HUES48 (cell line): ENCODE measurements around the gene LONP2.
"Not testable (repeated sequence)": the region's sequence is repeated elsewhere in the genome, so short reads cannot be mapped to it uniquely, and the experiment has no call there.

Source experiments
- H3K27ac ChIP-seq: one replicate; pipeline ENCODE4 v1.7.0; 2013; ENCODE audit warnings: low read depth, low read length, inconsistent platforms
- H3K27me3 ChIP-seq: 2 replicates; pipeline ENCODE4 v1.6.1; 2013; ENCODE audit warnings: mild to moderate bottlenecking, low read length; ENCODE audit not compliant: control insufficient read depth, insufficient read depth
- H3K36me3 ChIP-seq: 2 replicates; pipeline ENCODE4 v1.6.1; 2013; ENCODE audit warnings: low read length; ENCODE audit not compliant: control insufficient read depth, insufficient read depth
- H3K4me1 ChIP-seq: 2 replicates; pipeline ENCODE4 v1.6.1; 2013; ENCODE audit warnings: mild to moderate bottlenecking, low read length; ENCODE audit not compliant: control insufficient read depth, insufficient read depth
- H3K4me3 ChIP-seq: 2 replicates; pipeline ENCODE4 v1.5.1; 2013; ENCODE audit warnings: mild to moderate bottlenecking, low read depth, low read length
- H3K9ac ChIP-seq: 2 replicates; pipeline ENCODE4 v1.6.1; 2013; ENCODE audit warnings: mild to moderate bottlenecking, low read depth, low read length, moderate library complexity
- H3K9me3 ChIP-seq: 2 replicates; pipeline ENCODE4 v1.6.1; 2013; ENCODE audit warnings: low read length; ENCODE audit not compliant: control insufficient read depth, insufficient read depth

Gene LONP2

DNA sequence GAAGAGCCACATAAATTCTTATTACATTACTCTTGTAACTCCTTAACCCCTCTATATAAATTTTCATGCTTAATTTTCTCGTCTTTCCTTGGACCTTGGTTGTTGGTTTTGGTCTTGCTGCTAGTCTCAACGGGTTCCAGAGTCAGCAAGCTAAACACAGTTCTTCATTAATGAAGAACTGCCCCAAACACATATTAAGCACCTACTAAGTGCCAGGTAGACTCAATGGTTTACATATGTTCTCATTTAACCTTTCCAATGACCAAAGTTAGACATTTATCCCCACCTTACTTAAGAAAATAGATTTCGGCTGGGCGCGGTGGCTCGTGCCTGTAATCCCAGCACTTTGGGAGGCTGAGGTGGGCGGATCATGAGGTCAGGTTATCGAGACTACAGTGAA, 126.1 kb downstream of the LONP2 start:
- H3K4me3 ChIP-seq = no peak overlapping the region
- no peaks in the 10 kb centered on the region for H3K9me3 ChIP-seq
- no peak overlapping the region for H3K27ac ChIP-seq
- no peaks in the 10 kb centered on the region for H3K27me3 ChIP-seq
- H3K36me3 ChIP-seq = no peaks in the 10 kb centered on the region
- H3K4me1 ChIP-seq = peaks cover 52% of the 10 kb centered on the region
- H3K9ac ChIP-seq = no peak overlapping the region

DNA sequence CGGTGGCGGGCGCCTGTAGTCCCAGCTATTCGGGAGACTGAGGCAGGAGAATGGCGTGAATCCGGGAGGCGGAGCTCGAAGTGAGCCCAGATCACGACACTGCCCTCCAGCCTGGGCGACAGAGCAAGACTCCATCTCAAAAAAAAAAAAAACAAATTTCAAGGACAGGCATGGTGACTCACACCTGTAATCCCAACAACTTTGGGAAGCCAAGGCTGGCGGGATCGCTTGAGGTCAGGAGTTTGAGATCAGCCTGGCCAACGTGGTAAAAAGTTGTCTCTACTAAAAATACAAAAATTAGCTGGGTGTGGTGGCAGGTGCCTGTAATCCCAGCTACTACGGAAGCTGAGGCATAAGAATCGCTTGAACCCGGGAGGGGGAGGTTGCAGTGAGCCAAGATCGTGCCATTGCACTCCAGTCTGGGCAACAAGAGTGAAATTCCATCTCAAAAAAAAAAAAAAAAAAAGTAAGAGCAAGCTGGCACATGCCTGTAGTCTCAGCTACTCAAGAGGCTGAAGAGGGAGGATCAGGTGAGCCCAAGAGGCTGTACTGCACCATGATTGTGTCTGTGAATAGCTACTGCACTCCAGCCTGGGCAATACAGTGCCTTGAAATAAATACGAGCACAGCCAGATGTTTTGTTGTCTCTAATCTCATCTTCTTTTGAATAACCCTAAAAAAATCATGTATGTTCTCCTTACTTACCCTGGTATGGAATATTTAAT, 126.7 kb downstream of the LONP2 start:
- H3K9ac ChIP-seq, H3K27ac ChIP-seq, H3K4me3 ChIP-seq, H3K27me3 ChIP-seq, H3K36me3 ChIP-seq, H3K9me3 ChIP-seq: not testable (repeated sequence)
- peaks cover 49% of the 10 kb centered on the region for H3K4me1 ChIP-seq

DNA sequence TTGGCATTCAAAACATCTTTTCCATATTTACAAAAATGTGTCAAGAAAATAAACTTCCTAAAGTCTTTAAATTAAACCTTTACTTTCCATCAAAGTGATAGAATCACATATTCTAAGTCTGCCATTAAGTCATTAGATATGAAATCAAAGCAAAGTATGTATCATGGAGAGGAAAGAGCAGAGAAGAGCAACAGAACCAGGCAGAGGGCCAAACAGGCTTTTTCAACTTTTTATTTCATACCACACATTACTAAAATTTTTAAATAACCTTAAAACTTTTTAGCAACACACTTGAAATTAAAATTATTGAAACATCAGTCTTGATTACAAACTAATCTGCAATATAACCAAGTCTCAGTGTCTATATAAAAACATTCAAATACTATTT, 127.3 kb downstream of the LONP2 start:
- Histone ChIP-seq H3K27me3 (no peaks in the 10 kb centered on the region), H3K27ac (no peak overlapping the region), H3K4me1 (peaks cover 49% of the 10 kb centered on the region), H3K4me3 (no peak overlapping the region), H3K9me3 (no peaks in the 10 kb centered on the region), H3K9ac (no peak overlapping the region), H3K36me3 (no peaks in the 10 kb centered on the region)

DNA sequence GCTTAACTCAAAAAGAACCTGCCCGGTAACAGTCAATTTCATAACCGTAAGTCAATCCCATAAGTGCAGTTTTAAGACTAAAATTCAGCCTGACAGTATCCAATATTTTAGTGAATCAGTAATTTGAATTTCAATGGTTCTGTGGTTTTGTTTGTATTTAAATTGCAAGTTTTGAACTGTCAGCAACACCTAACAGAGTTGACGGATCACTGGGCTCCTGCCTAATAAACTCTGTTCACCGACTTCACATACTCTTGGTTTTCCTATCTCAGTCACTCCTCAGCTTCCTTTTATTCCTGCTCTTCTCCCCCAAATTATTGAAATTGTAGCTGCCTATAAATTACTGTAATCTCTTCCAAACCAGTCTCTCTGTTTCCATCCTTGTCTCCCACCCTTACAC, 128.6 kb downstream of the LONP2 start:
- Histone ChIP-seq H3K27ac (no peak overlapping the region), H3K9me3 (no peaks in the 10 kb centered on the region), H3K4me1 (peaks cover 41% of the 10 kb centered on the region), H3K4me3 (no peak overlapping the region), H3K9ac (no peak overlapping the region), H3K36me3 (no peaks in the 10 kb centered on the region), H3K27me3 (no peaks in the 10 kb centered on the region)

DNA sequence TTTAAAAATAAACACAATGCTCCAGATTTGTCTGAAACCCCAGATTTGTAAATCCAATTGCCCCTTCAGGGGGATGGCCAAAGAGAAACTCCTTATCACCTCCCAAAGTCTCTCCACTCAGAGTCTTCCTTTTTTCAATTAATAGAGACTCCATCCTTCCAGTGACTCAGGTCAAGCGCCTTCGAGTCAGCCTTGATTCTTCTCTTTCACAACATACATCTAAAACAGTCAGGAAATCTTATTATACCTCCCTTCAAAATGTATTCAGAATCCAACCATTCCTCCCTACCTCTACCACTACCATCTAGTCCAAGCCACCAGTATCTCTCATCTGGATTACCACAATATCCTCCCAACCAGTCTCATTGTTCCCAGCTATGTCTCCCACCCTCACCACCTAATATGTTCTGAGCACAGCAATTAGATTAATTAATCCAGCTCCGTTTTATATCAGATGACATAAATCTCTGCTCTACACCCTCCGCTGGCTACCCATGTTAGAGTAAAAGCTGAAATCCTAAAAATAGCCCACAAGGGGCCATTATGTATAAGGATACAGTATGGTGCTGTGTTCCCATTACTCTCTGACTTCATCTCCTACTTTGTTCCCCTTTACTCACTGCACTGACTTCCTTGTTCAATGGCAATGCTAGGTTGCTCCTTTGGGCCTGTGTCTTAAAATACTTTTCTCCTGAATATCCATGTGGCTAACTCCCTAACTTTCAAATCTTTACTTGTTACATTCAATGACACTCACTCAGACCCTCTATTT, 129.3 kb downstream of the LONP2 start:
- H3K9ac ChIP-seq = no peak overlapping the region
- H3K4me1 ChIP-seq = peaks cover 43% of the 10 kb centered on the region
- H3K27me3 ChIP-seq = no peaks in the 10 kb centered on the region
- H3K4me3 ChIP-seq = no peak overlapping the region
- no peak overlapping the region for H3K27ac ChIP-seq
- H3K36me3 ChIP-seq = no peaks in the 10 kb centered on the region
- H3K9me3 ChIP-seq = no peaks in the 10 kb centered on the region

DNA sequence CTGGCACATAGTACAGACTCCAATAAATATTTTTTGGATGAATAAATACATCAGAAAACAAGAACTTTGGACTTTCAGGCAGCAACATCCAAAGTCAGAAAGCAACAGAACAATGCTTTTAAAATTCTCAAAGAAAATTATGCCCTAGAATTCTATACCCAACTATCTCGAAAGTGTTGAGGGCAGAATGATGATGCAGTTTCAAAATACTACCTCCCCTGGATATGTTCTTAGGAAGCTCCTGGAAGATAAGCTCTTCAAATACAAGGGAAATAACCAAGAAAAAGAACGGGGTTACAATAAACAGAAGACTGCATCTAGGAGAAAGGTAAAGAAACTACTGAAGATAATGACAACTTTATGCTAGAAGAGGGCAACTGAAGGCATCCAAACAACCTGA, 130.2 kb downstream of the LONP2 start:
- Histone ChIP-seq H3K9me3 (no peaks in the 10 kb centered on the region), H3K36me3 (no peaks in the 10 kb centered on the region), H3K27me3 (no peaks in the 10 kb centered on the region), H3K27ac (peak overlapping the region; percentile 39), H3K4me3 (no peak overlapping the region), H3K9ac (no peak overlapping the region), H3K4me1 (peaks cover 52% of the 10 kb centered on the region)

DNA sequence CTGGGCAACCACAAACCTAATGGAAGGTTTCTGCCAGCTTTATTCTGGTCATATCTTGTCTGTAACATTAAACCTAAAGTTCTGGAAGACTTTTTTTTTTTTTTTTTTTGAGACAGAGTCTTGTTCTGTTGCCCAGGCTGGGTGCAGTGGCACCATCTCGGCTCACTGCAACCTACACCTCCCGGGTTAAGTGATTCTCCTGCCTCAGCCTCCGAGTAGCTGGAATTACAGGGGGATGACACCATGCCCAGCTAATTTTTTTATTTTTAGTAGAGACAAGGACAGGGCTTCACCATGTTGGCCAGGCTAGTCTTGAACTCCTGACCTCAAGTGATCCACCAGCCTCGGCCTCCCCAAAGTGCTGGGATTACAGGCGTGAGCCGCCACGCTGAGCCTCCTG, 133.2 kb downstream of the LONP2 start:
- not testable (repeated sequence) for H3K27me3 ChIP-seq, H3K4me3 ChIP-seq, H3K9ac ChIP-seq, H3K9me3 ChIP-seq, H3K27ac ChIP-seq, H3K36me3 ChIP-seq
- H3K4me1 ChIP-seq = peaks cover 57% of the 10 kb centered on the region

DNA sequence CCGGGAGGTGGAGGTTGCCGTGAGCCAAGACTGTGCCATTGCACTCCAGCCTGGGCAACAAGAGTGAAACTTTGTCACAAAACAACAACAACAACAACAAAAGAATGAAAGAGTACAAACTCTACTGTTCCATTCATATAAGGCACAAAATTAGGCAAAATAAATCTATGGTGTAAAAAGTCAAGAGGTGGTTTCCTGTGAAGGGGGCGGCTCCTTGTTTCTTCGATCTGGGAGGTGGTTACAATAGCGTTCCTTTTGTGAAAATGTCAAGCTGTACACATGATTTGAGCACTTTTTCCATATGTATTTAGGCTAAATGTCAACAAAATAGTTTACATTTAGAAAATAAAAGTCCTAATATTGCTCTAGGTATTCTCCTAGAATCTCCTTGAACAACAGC, 134.2 kb downstream of the LONP2 start:
- Histone ChIP-seq H3K4me1 (peaks cover 55% of the 10 kb centered on the region), H3K36me3 (no peaks in the 10 kb centered on the region), H3K9me3 (no peaks in the 10 kb centered on the region), H3K27ac (no peak overlapping the region), H3K4me3 (no peak overlapping the region), H3K9ac (no peak overlapping the region), H3K27me3 (no peaks in the 10 kb centered on the region)

DNA sequence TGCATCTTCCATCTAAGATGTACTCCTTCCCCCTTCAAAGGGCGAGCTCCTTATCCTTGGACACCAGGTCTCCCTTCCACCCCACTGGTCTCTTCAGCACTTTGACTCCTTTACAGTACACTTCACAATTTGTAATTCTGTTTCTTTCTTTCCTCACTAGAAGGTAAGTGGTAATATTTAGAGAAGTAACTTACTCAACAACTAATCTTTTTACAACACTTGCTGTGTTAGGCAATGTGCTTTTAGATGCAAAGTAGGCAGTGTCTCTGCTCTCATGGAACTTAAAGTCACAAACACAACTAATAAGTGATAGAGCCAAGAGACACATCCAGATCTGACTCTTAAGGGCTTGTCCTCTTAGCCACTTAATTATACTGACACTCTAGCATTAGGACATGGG, 134.7 kb downstream of the LONP2 start:
- Histone ChIP-seq H3K36me3 (no peaks in the 10 kb centered on the region), H3K4me3 (no peak overlapping the region), H3K27me3 (no peaks in the 10 kb centered on the region), H3K4me1 (peaks cover 55% of the 10 kb centered on the region), H3K27ac (peak overlapping the region; percentile 23), H3K9me3 (no peaks in the 10 kb centered on the region), H3K9ac (no peak overlapping the region)

DNA sequence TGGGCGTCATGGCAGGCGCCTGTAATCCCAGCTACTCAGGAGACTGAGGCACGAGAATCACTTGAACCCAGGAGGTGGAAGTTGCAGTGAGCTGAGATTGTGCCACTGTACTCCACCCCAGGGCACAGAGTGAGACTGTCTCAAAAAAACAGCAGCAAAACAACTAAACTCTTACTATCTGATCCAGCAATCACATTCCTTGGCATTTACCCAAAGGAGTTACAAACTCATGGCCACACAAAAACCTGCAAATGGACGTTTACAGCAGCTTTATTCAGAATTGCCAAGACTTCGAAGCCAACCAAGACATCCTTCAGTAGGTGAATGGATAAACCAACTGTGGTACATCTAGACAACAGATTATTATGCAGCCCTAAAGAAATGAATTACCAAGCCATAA, 137.1 kb downstream of the LONP2 start:
- Histone ChIP-seq H3K27me3 (no peaks in the 10 kb centered on the region), H3K27ac (no peak overlapping the region), H3K4me1 (peaks cover 41% of the 10 kb centered on the region), H3K36me3 (no peaks in the 10 kb centered on the region), H3K4me3 (no peak overlapping the region), H3K9ac (no peak overlapping the region), H3K9me3 (no peaks in the 10 kb centered on the region)

DNA sequence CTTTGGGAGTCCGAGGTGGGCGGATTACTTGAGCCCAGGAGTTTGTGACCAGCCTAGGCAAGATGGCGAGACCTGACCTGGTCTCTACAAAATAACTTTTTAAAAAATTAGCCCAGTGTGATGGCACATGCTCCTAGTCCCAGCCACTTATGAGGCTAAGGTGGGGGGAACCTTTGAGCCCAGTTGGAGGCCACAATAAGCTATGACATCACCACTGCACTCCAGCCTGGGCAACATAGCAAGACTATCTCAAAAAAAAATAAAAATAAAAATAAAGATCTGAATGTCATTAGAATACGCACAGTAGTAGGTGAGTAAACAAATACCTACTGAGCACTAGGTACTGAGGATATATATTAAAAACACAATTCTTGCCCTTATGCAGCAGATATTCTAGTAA, 138.0 kb downstream of the LONP2 start:
- Histone ChIP-seq H3K27me3 (no peaks in the 10 kb centered on the region), H3K9ac (no peak overlapping the region), H3K27ac (no peak overlapping the region), H3K4me1 (peaks cover 45% of the 10 kb centered on the region), H3K9me3 (no peaks in the 10 kb centered on the region), H3K4me3 (no peak overlapping the region), H3K36me3 (no peaks in the 10 kb centered on the region)
